ENCODE measurements around the gene ADAD2. TPM values are rescaled to one million over a fixed set of nuclear protein-coding genes. Genes with fewer than 3 reads are reported as not detected.

ADAD2 gene
- total RNA-seq, 2 experiments from 2014 or later, result 0.19 TPM; not detected in 1

GRCh38 chr16:84159800-84160199 is 31.2 kb upstream of the ADAD2 start:
- POLR2A ChIA-PET, result no interaction called here
- no peaks in the 10 kb centered on the region for H3K9me3 Mint-ChIP-seq
- H3K36me3 Mint-ChIP-seq, result no peaks in the 10 kb centered on the region
- DNase-seq, result no peak
- H3K27ac Mint-ChIP-seq, result no peak overlapping the region
- no peak overlapping the region for H3K4me3 Mint-ChIP-seq
- CTCF ChIA-PET, result interaction anchor here (1.0 to 1.1 kb wide), 2 partner anchors 19 to 75 kb away, joined by 3 read pairs; no protein-coding TSS in a partner anchor
- intact Hi-C loops (cut with micrococcal nuclease), result no loop called here
- H3K27me3 Mint-ChIP-seq, result peaks cover 39% of the 10 kb centered on the region
- H3K4me1 Mint-ChIP-seq (ENCODE audit: low read depth), result no peaks in the 10 kb centered on the region

- intact Hi-C loops (cut with micrococcal nuclease), result no loop called here
- H3K27ac Mint-ChIP-seq, result no peak overlapping the region
- ChIA-PET CTCF (interaction anchor here (1.0 to 1.4 kb wide), 3 partner anchors 14 to 76 kb away, joined by 3 to 11 read pairs (median 3); no protein-coding TSS in a partner anchor), POLR2A (no interaction called here)
- peaks cover 37% of the 10 kb centered on the region for H3K27me3 Mint-ChIP-seq
- H3K36me3 Mint-ChIP-seq, result no peaks in the 10 kb centered on the region
- H3K9me3 Mint-ChIP-seq, result no peaks in the 10 kb centered on the region
- no peak overlapping the region for H3K4me3 Mint-ChIP-seq
- H3K4me1 Mint-ChIP-seq (ENCODE audit: low read depth), result no peaks in the 10 kb centered on the region
- DNase-seq, result no peak
These were observed 29.9 kb upstream of the ADAD2 start for GRCh38 chr16:84161037-84161436.

- H3K9me3 Mint-ChIP-seq, result no peaks in the 10 kb centered on the region
- no peak overlapping the region for H3K27ac Mint-ChIP-seq
- POLR2A ChIA-PET, result no interaction called here
- no peaks in the 10 kb centered on the region for H3K36me3 Mint-ChIP-seq
- no peak for DNase-seq
- intact Hi-C loops (cut with micrococcal nuclease), result no loop called here
- peaks cover 3% of the 10 kb centered on the region for H3K4me1 Mint-ChIP-seq (ENCODE audit: low read depth)
- H3K4me3 Mint-ChIP-seq, result no peak overlapping the region
- CTCF ChIA-PET, result no interaction called here
- peaks cover 37% of the 10 kb centered on the region for H3K27me3 Mint-ChIP-seq
These were observed 29.2 kb upstream of the ADAD2 start for GRCh38 chr16:84161801-84162200.

GRCh38 chr16:84165746-84166145 is 25.2 kb upstream of the ADAD2 start:
- Mint-ChIP-seq H3K4me3 (no peak overlapping the region), H3K27me3 (peaks cover 31% of the 10 kb centered on the region), H3K27ac (no peak overlapping the region), H3K4me1 (ENCODE audit: low read depth) (peaks cover 4% of the 10 kb centered on the region), H3K9me3 (no peaks in the 10 kb centered on the region), H3K36me3 (no peaks in the 10 kb centered on the region)
- intact Hi-C loops (cut with micrococcal nuclease), result loop anchor here (5.0 kb wide), 1 partner anchor 892 kb away; no protein-coding TSS in a partner anchor
- ChIA-PET CTCF (interaction anchor here (1.6 kb wide), 1 partner anchor 82 kb away, joined by 4 read pairs; no protein-coding TSS in a partner anchor), POLR2A (no interaction called here)
- DNase-seq, result no peak

GRCh38 chr16:84166796-84167695 is 23.9 kb upstream of the ADAD2 start:
- peak; percentile 78 for DNase-seq
- H3K9me3 Mint-ChIP-seq, result no peaks in the 10 kb centered on the region
- no peak overlapping the region for H3K4me3 Mint-ChIP-seq
- H3K4me1 Mint-ChIP-seq (ENCODE audit: low read depth), result peaks cover 4% of the 10 kb centered on the region
- H3K27ac Mint-ChIP-seq, result no peak overlapping the region
- POLR2A ChIA-PET, result interaction anchor here (1.1 to 1.5 kb wide), 4 partner anchors 11 to 82 kb away, joined by 3 to 5 read pairs (median 3); no protein-coding TSS in a partner anchor
- CTCF ChIA-PET, result interaction anchor here (1.2 to 3.0 kb wide), 5 partner anchors 8 to 83 kb away, joined by 4 to 10 read pairs (median 6); partner anchors contain the start of gene TAF1C
- intact Hi-C loops (cut with micrococcal nuclease), result loop anchor here (5.0 kb wide), 1 partner anchor 890 kb away; no protein-coding TSS in a partner anchor
- peaks cover 29% of the 10 kb centered on the region for H3K27me3 Mint-ChIP-seq
- no peaks in the 10 kb centered on the region for H3K36me3 Mint-ChIP-seq

- Mint-ChIP-seq H3K27ac (no peak overlapping the region), H3K36me3 (no peaks in the 10 kb centered on the region), H3K27me3 (peaks cover 24% of the 10 kb centered on the region), H3K9me3 (no peaks in the 10 kb centered on the region), H3K4me3 (no peak overlapping the region), H3K4me1 (ENCODE audit: low read depth) (peaks cover 7% of the 10 kb centered on the region)
- intact Hi-C loops (cut with micrococcal nuclease), result loop anchor here (5.0 kb wide), 1 partner anchor 887 kb away; no protein-coding TSS in a partner anchor
- POLR2A ChIA-PET, result interaction anchor here (1.1 kb wide), 1 partner anchor 53 kb away, joined by 3 read pairs; the partner anchor contains the start of gene MBTPS1
- CTCF ChIA-PET, result interaction anchor here (0.7 to 2.3 kb wide), 5 partner anchors 17 to 107 kb away, joined by 3 to 16 read pairs (median 5); partner anchors contain the start of gene TAF1C
- DNase-seq, result no peak
These were observed 21.1 kb upstream of the ADAD2 start for GRCh38 chr16:84169765-84170310.

- intact Hi-C loops (cut with micrococcal nuclease), result loop anchor here (2.0 kb wide), 1 partner anchor 30 kb away; the partner anchor contains the start of genes DNAAF1 and HSDL1
- Mint-ChIP-seq H3K27ac (no peak overlapping the region), H3K27me3 (peaks cover 14% of the 10 kb centered on the region), H3K4me1 (ENCODE audit: low read depth) (peaks cover 25% of the 10 kb centered on the region), H3K36me3 (peaks cover 2% of the 10 kb centered on the region), H3K9me3 (no peaks in the 10 kb centered on the region), H3K4me3 (no peak overlapping the region)
- DNase-seq, result no peak
- CTCF ChIA-PET, result interaction anchor here (0.7 to 8.5 kb wide), 14 partner anchors 8 to 110 kb away, joined by 3 to 124 read pairs (median 6); partner anchors contain the start of genes MBTPS1 and TAF1C
- POLR2A ChIA-PET, result no interaction called here
These were observed 16.6 kb upstream of the ADAD2 start for GRCh38 chr16:84174396-84174795.

- peak; percentile 79 for DNase-seq
- no peak overlapping the region for H3K27ac Mint-ChIP-seq
- peaks cover 25% of the 10 kb centered on the region for H3K4me1 Mint-ChIP-seq (ENCODE audit: low read depth)
- intact Hi-C loops (cut with micrococcal nuclease), result loop anchor here (1.0 to 5.0 kb wide), 5 partner anchors 31 to 91 kb away; partner anchors contain the start of genes DNAAF1, HSDL1 and MBTPS1
- POLR2A ChIA-PET, result interaction anchor here (0.8 to 2.2 kb wide), 2 partner anchors 59 to 91 kb away, joined by 4 to 5 read pairs; partner anchors contain the start of gene MBTPS1
- H3K27me3 Mint-ChIP-seq, result peaks cover 6% of the 10 kb centered on the region
- peaks cover 2% of the 10 kb centered on the region for H3K36me3 Mint-ChIP-seq
- no peaks in the 10 kb centered on the region for H3K9me3 Mint-ChIP-seq
- CTCF ChIA-PET, result interaction anchor here (0.6 to 8.5 kb wide), 25 partner anchors 9 to 219 kb away, joined by 3 to 124 read pairs (median 4); partner anchors contain the start of genes MBTPS1 and TAF1C
- H3K4me3 Mint-ChIP-seq, result no peak overlapping the region
These were observed 15.4 kb upstream of the ADAD2 start for GRCh38 chr16:84175350-84176081.

- ChIA-PET POLR2A (interaction anchor here (0.8 to 2.2 kb wide), 2 partner anchors 60 to 92 kb away, joined by 4 to 5 read pairs; partner anchors contain the start of gene MBTPS1), CTCF (interaction anchor here (0.6 to 8.5 kb wide), 18 partner anchors 8 to 220 kb away, joined by 3 to 124 read pairs (median 4); partner anchors contain the start of genes MBTPS1 and TAF1C)
- H3K9me3 Mint-ChIP-seq, result no peaks in the 10 kb centered on the region
- peaks cover 6% of the 10 kb centered on the region for H3K27me3 Mint-ChIP-seq
- intact Hi-C loops (cut with micrococcal nuclease), result loop anchor here (1.0 to 5.0 kb wide), 3 partner anchors 11 to 74 kb away; partner anchors contain the start of genes MBTPS1 and TAF1C
- DNase-seq, result no peak
- peaks cover 4% of the 10 kb centered on the region for H3K36me3 Mint-ChIP-seq
- no peak overlapping the region for H3K27ac Mint-ChIP-seq
- no peak overlapping the region for H3K4me3 Mint-ChIP-seq
- peaks cover 25% of the 10 kb centered on the region for H3K4me1 Mint-ChIP-seq (ENCODE audit: low read depth)
These were observed 14.5 kb upstream of the ADAD2 start for GRCh38 chr16:84176192-84177053.

GRCh38 chr16:84177741-84178073 is 13.2 kb upstream of the ADAD2 start:
- peaks cover 25% of the 10 kb centered on the region for H3K4me1 Mint-ChIP-seq (ENCODE audit: low read depth)
- CTCF ChIA-PET, result interaction anchor here (0.9 to 8.5 kb wide), 7 partner anchors 10 to 112 kb away, joined by 3 to 124 read pairs (median 6); partner anchors contain the start of genes MBTPS1 and TAF1C
- POLR2A ChIA-PET, result interaction anchor here (0.6 to 1.2 kb wide), 2 partner anchors 11 to 34 kb away, joined by 5 read pairs; no protein-coding TSS in a partner anchor
- peaks cover 7% of the 10 kb centered on the region for H3K36me3 Mint-ChIP-seq
- H3K27ac Mint-ChIP-seq, result peak overlapping the region; percentile 70
- intact Hi-C loops (cut with micrococcal nuclease), result loop anchor here (1.0 to 5.0 kb wide), 3 partner anchors 10 to 75 kb away; partner anchors contain the start of genes MBTPS1 and TAF1C
- H3K9me3 Mint-ChIP-seq, result no peaks in the 10 kb centered on the region
- no peak overlapping the region for H3K4me3 Mint-ChIP-seq
- peaks cover 5% of the 10 kb centered on the region for H3K27me3 Mint-ChIP-seq
- DNase-seq, result peak; percentile 54

Measured in activated CD4-positive, alpha-beta memory T cell treated with anti-CD3 and anti-CD28 coated beads for 36 hours (primary cell).